Stimulated activated naive B cell treated with anti-CD40 and anti-IgM and Interleukin-4, amounts not matched to agents 10 μg/mL and 1 μg/mL and 100 μg/mL, for 72 hours (primary cell): ENCODE results near the gene EEFSEC.

Experiments
- ATAC-seq, 2 donors: fragments of 150-1000 bp; cut with Tn5 transposase; replicated peaks; 2 replicates each; pipeline ENCODE4 v1.10.0; 2021; ENCODE audit warnings: moderate library complexity in 1 of 2
- DNase-seq: peaks from one replicate; pipeline ENCODE4 v3.0.0; 2021
- H3K27ac Mint-ChIP-seq: one replicate; pipeline ENCODE4 v1.8.0; 2022; ENCODE audit warnings: mild to moderate bottlenecking, mixed read lengths
- H3K27me3 Mint-ChIP-seq, 2 donors: one replicate each; pipeline ENCODE4 v1.8.0; 2022; ENCODE audit warnings: mixed read lengths in 2 of 2
- H3K36me3 Mint-ChIP-seq, 2 donors: one replicate each; pipeline ENCODE4 v1.8.0; 2022; ENCODE audit warnings: mixed read lengths in 2 of 2, mild to moderate bottlenecking in 1 of 2
- H3K4me1 Mint-ChIP-seq, 2 donors: one replicate each; pipeline ENCODE4 v1.8.0; 2022; ENCODE audit warnings: mixed read lengths in 2 of 2, mild to moderate bottlenecking in 1 of 2
- H3K4me3 Mint-ChIP-seq, 2 donors: one replicate each; pipeline ENCODE4 v1.8.0; 2022; ENCODE audit warnings: mild to moderate bottlenecking in 2 of 2, mixed read lengths in 2 of 2, moderate library complexity in 1 of 2
- H3K9me3 Mint-ChIP-seq, 2 donors: one replicate each; pipeline ENCODE4 v1.8.0; 2022; ENCODE audit warnings: mixed read lengths in 2 of 2, mild to moderate bottlenecking in 1 of 2

EEFSEC gene

DNA sequence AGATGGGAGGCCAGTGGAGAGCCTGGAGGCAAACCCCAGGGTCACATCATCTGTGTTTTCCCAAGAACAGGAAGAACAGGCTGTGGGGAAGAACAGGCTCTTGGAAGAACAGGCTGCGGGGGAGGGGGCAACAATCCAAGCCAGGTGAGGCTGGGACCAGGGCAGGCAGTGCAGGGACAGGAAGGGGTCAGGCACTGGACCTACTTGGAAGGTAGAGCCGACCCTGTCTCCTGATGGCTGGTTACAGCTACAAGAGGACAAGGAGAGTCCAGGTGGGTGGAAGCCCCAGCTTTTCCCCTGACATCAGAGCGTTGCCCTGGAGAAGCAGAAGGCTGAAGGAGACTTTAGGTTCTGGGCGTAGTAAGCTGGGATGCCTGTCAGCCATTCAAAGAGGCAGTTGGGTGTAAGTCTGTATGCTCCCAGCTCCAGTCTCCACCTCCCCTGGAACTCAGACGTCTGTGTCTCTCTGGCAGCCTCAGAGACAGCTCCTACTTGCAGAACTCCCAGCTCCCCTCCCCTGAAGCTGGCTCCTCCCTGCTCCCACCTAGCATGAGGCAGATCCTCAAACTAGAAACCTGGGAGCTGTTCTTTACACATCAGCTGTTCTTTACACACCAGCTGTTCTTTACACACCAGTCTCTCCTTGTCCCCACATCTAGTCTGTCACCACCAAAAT is 182.5 kb downstream of the EEFSEC start:
- Mint-ChIP-seq H3K36me3 (peaks cover 20 to 45% of the 10 kb centered on the region in 2 donors), H3K4me1 (peaks cover 0 to 7% of the 10 kb centered on the region in 2 donors), H3K27ac (no peak overlapping the region), H3K9me3 (no peaks in the 10 kb centered on the region), H3K4me3 (no peak overlapping the region), H3K27me3 (no peaks in the 10 kb centered on the region)
- ATAC-seq: no peak
- no peak for DNase-seq

DNA sequence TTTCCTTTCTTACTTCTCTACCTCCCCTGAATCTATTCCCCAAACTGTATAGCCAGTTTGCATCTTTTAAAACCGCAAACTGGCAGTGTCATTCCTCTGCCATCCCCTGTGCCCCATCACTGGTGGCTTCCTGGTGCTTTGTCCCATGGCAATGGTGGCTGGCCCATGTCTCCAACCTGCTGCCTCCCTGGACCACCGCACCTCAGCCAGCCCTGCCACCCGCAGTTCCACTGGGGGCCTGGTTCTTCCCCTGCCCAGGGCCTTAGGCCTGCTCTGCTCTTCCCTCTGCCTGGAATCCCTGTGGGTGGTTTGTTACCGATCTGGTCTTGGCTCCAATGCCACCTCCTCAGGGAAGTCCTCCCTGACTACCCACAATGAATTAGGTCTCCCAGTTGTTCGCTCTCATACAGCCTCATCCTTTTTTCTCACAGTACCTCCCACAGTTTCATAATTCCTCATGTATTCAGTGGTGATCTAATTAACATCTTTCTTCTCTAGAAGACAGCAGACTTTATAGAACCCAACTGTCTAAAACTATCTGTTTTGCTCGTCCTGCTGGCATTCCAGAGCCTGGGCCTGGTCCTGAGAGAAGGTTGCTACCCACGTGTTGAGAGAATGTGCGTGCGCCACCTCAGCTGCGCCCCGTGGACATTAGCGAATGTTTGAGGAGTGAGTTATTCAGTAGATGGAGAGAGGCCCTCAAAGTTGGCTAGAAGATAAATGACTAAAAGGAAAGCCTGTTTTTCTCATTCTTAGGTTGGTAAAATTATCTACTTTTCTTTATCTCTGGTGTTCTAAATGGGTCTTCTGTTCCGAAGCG is 183.3 kb downstream of the EEFSEC start:
- Mint-ChIP-seq H3K36me3 (peaks cover 21 to 46% of the 10 kb centered on the region in 2 donors), H3K4me3 (no peak overlapping the region), H3K4me1 (peaks cover 0 to 4% of the 10 kb centered on the region in 2 donors), H3K27me3 (no peaks in the 10 kb centered on the region), H3K27ac (no peak overlapping the region), H3K9me3 (no peaks in the 10 kb centered on the region)
- DNase-seq (no peak), ATAC-seq (no peak)

DNA sequence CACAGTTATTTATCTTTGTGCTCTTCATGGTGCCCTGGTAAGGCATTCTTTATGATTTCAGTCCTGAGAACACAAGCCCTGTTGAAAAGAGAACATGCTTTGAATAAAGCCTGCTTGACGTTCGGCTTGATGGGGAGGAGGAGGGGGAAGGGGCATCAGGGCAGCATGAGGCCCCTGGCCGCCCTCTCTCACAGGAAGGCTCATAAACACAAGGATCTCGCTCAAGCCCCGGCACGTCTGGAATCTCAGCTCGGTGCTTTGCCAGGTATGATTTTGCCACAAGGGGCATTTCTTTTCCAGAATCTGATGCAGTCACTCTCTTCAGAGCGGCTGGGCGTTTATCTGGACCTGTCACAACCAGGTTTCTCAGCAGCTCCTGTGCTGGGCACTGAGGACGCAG is 184.0 kb downstream of the EEFSEC start:
- no peaks in the 10 kb centered on the region for H3K27me3 Mint-ChIP-seq
- no peaks in the 10 kb centered on the region for H3K9me3 Mint-ChIP-seq
- peaks cover 27 to 53% of the 10 kb centered on the region in 2 donors for H3K36me3 Mint-ChIP-seq
- no peak overlapping the region for H3K27ac Mint-ChIP-seq
- ATAC-seq (no peak), DNase-seq (no peak)
- peaks cover 0 to 4% of the 10 kb centered on the region in 2 donors for H3K4me1 Mint-ChIP-seq
- no peak overlapping the region for H3K4me3 Mint-ChIP-seq

DNA sequence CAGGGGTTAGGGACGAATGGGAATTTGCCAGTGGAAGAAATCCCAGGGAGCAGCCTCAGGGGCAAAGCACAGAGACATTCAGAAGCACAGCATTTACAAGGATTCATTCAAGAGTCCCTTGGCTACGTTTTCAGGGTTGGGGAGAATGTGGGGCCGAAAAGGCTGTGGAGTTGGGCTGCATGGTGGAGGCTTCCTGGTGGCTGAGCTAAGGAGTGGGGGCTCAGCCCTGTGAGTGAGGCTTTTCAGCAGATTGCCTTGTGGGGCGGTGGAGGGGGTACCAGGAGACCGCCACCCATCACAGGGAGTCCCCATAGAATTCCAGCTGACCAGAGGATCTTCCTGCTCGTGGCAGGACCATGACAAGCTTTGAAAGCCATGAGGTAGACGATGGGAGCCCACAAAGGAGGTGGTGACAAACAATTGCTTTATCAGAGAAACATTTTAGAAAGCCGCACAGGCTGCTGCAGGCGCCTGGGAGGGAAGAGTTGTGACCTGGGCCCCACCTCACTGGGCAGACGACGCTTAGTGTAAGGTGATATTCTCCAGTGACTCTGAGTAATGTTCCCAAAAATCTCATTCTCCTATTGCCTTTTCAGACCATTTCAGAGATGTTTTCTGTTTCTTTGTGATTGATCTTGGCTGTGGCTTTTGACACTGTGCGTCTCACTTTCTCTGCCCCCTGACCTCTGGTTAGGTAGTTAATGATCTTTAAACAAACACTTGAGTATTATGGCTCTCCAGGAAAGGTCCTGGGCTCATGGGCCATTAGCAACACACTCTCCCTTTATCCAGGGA is 185.5 kb downstream of the EEFSEC start:
- Mint-ChIP-seq H3K27me3 (no peaks in the 10 kb centered on the region), H3K27ac (no peak overlapping the region), H3K4me1 (peaks cover 0 to 4% of the 10 kb centered on the region in 2 donors), H3K36me3 (peaks cover 30 to 55% of the 10 kb centered on the region in 2 donors), H3K9me3 (no peaks in the 10 kb centered on the region), H3K4me3 (no peak overlapping the region)
- no peak for ATAC-seq
- no peak for DNase-seq

DNA sequence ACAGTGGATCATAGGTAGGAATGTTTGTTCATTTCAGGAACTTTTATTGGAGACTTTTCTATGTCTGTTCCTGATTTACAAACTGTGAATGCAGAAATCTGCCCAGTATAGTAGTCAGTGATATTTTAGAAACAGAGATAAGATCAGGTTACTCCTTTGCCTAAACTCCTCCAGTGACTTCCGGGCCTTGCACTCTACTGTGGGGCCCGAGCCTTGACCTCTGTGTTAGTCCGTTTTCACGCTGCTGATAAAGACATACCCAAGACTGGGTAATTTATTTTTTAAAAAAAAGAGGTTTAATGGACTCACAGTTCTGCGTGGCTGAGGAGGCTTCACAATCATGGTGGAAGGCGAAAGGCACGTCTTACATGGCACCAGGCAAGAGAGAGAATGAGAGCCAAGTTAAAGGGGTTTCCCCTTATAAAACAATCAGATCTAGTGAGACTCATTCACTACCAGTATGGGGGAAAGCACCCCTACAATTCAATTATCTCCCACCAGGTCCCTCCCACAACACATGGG is 186.3 kb downstream of the EEFSEC start:
- Mint-ChIP-seq H3K4me1 (peaks cover 4 to 5% of the 10 kb centered on the region in 2 donors), H3K27me3 (no peaks in the 10 kb centered on the region), H3K36me3 (peaks cover 33 to 59% of the 10 kb centered on the region in 2 donors), H3K4me3 (no peak overlapping the region), H3K27ac (no peak overlapping the region), H3K9me3 (no peaks in the 10 kb centered on the region)
- no peak for DNase-seq
- no peak for ATAC-seq

DNA sequence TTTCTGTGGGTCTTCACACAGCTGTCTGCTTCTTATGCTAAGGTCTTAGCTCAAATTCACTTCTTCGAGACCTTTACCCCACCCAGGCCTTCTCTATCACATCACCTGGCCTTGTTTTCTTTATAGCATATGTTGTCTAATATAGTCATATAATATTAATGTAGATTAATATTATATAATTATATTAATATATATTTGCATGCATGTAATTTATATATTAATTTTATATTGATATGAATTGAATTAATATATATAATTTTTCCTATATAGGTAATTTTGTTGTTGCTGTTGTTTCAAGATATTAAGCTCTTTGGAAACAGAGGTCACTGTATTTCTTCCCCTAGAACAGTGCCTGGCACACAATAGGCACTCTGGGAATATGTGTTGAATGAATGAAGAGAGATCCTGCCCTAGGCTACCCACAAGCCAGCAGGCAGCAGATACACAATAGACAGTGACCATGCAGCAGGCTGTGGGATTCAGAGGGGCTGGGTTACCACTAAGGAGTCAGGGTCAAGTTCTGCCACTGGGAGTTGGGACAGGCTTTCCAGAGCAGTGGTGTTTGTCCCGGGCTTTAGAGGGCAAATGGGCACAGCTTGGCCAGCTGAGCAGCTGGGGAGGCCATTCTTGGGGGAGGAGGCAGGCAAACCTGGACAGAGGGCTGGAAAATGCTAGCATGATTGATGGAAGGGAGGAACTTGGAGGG is 187.1 kb downstream of the EEFSEC start:
- Mint-ChIP-seq H3K4me1 (peaks cover under 1 to 5% of the 10 kb centered on the region in 2 donors), H3K36me3 (peaks cover 28 to 54% of the 10 kb centered on the region in 2 donors), H3K27ac (peak overlapping the region; percentile 15), H3K4me3 (no peak overlapping the region), H3K9me3 (no peaks in the 10 kb centered on the region), H3K27me3 (no peaks in the 10 kb centered on the region)
- DNase-seq (no peak), ATAC-seq (no peak)

DNA sequence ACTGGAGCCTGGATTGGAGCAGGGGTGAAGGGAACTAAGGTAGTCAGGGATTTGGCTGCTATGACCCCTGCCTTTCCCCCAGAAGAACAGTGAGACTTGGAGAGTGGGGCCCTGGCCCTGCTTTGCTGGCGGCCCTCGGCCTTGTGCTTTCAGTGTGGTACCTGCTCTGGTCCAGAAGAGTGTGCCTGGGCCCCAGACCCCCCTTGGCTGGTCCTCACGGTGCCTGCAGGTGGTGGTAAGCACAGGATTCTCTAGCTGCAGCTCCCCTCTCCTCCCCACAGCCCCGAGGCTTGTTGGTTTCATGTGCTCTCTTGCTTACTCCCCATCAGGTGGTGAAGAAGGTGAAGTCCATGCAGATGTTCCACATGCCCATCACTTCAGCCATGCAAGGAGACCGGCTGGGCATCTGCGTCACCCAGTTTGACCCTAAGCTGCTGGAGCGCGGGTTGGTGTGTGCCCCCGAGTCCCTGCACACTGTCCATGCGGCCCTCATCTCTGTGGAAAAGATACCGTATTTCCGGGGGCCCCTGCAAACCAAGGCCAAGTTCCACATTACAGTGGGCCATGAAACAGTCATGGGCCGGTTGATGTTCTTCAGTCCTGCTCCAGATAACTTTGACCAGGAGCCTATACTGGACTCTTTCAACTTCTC is 187.7 kb downstream of the EEFSEC start:
- H3K4me1 Mint-ChIP-seq: peaks cover 0 to 5% of the 10 kb centered on the region in 2 donors
- no peak overlapping the region for H3K4me3 Mint-ChIP-seq
- DNase-seq (no peak), ATAC-seq (no peak)
- H3K27me3 Mint-ChIP-seq: no peaks in the 10 kb centered on the region
- no peaks in the 10 kb centered on the region for H3K9me3 Mint-ChIP-seq
- H3K27ac Mint-ChIP-seq: peak overlapping the region; percentile 78
- H3K36me3 Mint-ChIP-seq: peaks cover 28 to 52% of the 10 kb centered on the region in 2 donors

DNA sequence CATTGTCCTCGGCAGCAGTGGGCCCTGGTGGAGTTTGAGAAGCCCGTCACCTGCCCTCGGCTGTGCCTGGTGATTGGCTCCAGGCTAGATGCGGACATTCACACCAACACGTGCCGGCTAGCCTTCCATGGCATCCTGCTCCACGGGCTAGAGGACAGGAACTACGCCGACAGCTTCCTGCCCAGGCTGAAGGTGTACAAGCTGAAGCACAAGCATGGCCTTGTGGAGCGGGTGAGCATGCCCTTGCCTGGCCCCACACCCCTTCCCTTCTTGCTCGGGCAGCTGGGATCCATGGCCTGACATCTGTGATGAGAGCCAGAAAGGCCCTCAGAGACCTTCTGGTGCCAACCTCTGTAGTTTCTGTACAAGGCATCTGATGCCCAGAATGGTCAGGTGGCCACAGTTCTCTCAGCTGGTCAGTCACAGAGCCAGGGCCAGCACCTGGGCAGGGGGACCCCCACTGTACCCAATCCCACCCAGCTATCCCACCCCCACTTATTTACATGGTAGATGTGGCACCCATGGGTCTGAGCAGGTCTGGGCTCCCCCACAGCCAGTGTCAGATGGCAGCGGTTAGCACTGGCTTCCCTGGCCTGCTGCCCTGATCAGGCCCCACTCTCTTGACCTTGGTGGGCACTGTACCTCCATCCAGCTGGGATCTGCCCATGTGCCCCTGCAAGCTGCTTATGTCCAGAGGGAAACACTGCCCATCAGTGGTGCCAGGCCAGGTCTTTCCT is 188.5 kb downstream of the EEFSEC start:
- Mint-ChIP-seq H3K4me1 (peaks cover 0 to 5% of the 10 kb centered on the region in 2 donors), H3K36me3 (peaks cover 28 to 45% of the 10 kb centered on the region in 2 donors), H3K27ac (no peak overlapping the region), H3K9me3 (no peaks in the 10 kb centered on the region), H3K27me3 (no peaks in the 10 kb centered on the region), H3K4me3 (no peak overlapping the region)
- ATAC-seq (no peak), DNase-seq (no peak)

DNA sequence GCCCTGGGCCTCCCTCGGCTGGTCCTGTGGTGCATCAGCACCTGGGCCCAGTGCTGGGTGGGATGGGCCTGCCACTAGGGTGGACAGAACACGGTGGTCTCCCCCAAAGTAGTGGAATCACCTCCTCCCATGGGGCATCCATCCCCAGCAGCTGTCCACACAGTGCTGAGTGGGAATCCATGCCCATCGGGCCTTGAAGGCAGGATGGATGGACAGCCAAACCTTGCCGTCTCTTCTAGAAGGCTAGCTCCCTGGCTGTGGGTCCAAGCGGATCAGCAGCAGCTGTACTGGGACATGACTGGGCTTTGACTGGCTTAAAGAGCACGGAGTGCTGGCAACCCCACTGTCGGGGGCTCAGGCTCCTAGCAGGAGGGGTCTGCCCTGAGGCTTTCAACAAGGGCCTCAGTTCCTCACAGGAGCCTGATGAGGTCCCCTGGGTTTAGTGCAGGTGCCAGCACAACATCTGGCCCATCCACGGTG is 189.5 kb downstream of the EEFSEC start:
- Mint-ChIP-seq H3K4me3 (no peak overlapping the region), H3K36me3 (peaks cover 28 to 41% of the 10 kb centered on the region in 2 donors), H3K9me3 (no peaks in the 10 kb centered on the region), H3K27me3 (no peaks in the 10 kb centered on the region), H3K4me1 (peaks cover 3 to 14% of the 10 kb centered on the region in 2 donors), H3K27ac (no peak overlapping the region)
- no peak for ATAC-seq
- DNase-seq: no peak

DNA sequence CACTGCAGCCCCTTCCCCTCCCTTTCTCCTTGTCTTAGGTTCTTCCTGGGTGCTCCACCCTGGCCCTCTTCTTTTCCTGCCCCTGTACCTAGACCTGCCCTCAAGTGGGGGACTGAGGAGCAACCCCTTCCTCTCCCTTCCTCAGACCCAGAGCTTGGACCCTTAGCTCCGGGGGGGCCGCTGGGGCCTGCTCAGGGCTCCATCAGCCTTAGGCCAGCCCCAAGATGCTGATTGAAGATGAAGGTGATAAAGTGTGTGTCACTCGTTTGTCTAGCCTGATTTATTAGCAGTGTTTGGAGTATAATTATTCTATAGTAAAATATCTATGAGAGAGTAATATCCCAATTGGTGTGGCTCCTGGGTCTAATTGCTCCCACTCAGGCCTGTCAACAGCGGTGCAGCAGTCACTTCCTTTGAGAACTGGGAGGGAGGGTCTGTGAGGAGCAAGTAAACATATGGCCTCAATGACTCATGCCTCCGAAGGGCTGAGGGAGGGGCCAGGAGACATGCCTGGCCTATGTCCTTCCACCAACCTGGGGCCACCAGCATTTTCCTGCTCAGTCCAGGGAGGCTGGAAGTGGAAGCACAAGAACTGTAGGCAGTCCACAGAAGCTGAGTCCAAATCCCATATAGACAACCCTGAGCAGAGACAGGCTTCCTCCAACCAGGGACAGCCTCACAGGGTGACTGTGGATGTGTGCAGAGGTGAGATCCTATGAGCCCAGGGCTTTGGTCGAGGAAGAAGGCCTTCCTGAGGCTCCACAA is 190.2 kb downstream of the EEFSEC start:
- no peaks in the 10 kb centered on the region for H3K27me3 Mint-ChIP-seq
- no peak overlapping the region for H3K4me3 Mint-ChIP-seq
- H3K27ac Mint-ChIP-seq: no peak overlapping the region
- H3K4me1 Mint-ChIP-seq: peaks cover 7 to 21% of the 10 kb centered on the region in 2 donors
- no peak for ATAC-seq
- DNase-seq: no peak
- H3K36me3 Mint-ChIP-seq: peaks cover 24 to 35% of the 10 kb centered on the region in 2 donors
- no peaks in the 10 kb centered on the region for H3K9me3 Mint-ChIP-seq

DNA sequence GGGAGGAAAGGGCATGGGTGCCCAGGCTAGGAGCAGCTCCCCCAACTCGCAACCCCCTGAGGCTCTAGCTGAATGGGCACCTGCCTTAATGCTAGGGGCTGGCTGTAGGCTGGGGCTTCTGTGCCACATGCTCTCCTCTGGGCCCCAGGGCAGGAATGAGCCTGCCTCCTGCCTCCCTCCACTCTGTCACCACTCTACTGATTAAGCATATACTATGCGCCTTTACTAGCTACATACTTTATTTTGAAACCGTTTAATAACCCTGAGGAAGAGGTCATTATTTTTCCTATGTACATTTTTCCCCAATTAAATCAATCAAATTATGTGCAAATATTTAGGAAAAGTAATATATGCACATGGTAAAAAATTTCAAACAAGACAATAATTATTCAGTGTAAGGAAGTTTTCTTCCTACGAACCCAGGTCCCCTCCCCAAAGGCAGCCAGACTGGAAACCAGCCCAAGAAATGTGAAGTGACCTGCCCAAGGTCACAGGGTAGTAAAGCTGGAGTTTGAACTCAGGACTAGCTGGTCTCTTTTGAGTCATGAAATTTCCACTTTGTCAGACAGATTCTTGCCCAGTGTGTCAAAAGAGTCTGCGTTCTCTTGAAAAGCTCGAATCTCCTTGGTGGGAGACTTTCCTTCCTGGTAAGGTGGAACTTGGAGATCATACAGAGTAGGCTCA is 190.9 kb downstream of the EEFSEC start:
- no peak for DNase-seq
- no peak for ATAC-seq
- Mint-ChIP-seq H3K9me3 (no peaks in the 10 kb centered on the region), H3K27me3 (no peaks in the 10 kb centered on the region), H3K36me3 (peaks cover 23 to 37% of the 10 kb centered on the region in 2 donors), H3K27ac (no peak overlapping the region), H3K4me1 (peaks cover 13 to 28% of the 10 kb centered on the region in 2 donors), H3K4me3 (no peak overlapping the region)

DNA sequence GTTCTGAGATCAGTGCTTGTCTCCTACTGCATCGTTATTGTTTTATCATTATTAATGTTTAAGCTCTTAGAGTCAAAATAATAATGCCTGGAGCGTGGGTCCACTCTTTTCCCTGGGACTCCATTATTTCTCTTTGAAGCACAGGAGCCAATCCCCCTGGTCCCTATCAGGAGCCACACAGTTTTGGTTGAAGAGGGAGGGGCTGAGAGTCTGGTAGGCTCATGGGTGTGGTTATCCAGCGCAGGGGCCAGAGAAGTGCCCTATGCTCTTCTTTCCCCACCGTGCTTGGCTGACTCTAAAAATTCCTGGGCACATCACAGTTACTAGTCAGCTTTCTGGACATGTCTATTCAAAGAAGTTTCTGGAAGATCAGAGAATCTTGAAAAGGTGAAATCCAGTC is 191.9 kb downstream of the EEFSEC start:
- no peak overlapping the region for H3K4me3 Mint-ChIP-seq
- no peak for DNase-seq
- H3K36me3 Mint-ChIP-seq: peaks cover 23 to 37% of the 10 kb centered on the region in 2 donors
- no peak overlapping the region for H3K27ac Mint-ChIP-seq
- H3K4me1 Mint-ChIP-seq: peaks cover 16 to 33% of the 10 kb centered on the region in 2 donors
- no peak for ATAC-seq
- no peaks in the 10 kb centered on the region for H3K27me3 Mint-ChIP-seq
- no peaks in the 10 kb centered on the region for H3K9me3 Mint-ChIP-seq
